Uterine smooth muscle cell (primary cell): ENCODE results near the gene COQ3. TPM values are rescaled to one million over a fixed set of nuclear protein-coding genes. Genes with fewer than 3 reads are reported as not detected.

Source experiments
- total RNA-seq: library from RNA; depleted of rRNA; stranded (reverse); fragments of >200 nt; gene quantifications from 2 replicates; pipeline ENCODE4 v1.2.3, GENCODE V29; 2014

The COQ3 gene
- 3.7 and 13.1 TPM in 2 replicates for total RNA-seq

GRCh38 chr6:99393698-99394531, at the start of gene COQ3:
COQ3 (minus strand) TSS chr6:99394195; CDS start chr6:99394179, 16 bp downstream.

GRCh38 chr6:99424761-99425646, 31.0 kb upstream of the COQ3 start, which contains the start of gene PNISR:
PNISR (minus strand) TSS chr6:99425308; CDS start chr6:99414659, 10,649 bp downstream.

DNA sequence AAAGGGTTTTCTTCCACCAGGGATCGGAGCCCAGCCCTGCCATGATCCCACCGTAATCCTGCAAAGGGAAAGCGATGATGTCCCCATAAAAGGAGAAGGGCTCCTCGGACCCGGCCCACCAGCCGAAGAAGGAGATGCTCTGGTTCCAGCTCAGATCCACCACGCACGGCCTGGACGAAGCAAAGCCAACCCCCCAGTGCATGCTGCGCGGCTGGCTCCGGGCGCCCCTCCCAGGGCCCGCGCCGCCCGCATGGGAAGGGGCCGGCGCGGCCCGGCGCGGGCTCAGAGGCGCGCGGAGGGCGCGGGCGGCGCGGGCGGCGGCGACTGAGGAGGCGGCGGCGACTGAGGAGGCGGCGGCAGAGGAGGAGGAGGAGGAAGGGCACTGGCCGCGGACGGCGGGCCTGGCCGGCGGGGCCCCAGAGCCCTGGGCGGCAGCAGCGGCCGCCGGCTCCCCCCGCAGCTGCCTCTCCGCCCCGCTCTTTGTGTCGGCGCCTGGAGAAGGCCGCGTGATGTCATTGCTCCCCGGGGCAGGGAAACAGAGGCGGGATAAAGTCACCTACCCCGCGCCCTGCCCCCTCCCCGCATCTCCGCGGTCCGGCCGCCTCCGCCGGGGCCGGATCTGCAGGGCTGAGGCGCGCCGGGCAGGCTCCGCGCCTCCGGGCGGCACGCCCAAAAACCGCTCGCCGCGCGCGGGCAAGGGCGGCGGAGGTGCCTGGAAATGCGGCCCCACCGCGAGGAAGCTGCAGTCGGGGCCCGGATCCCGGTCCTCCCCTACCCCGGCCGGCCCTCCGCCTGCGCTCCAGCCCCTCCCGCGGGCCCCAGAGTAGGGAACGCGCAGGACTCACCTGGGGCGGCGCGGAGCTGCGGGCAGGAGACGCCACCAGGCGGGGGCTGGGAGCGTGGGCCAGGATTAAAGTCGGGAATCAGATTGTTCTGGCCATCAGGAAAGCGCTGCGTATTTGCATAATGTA, 44.5 kb downstream of the COQ3 start, which contains the start of gene FAXC:
Gene FAXC, minus strand, starts transcription at position 504 of the 971 bp plus-strand sequence. Its CDS starts 302 bp downstream, at position 202.

Other genes with a start within 250 kb of the COQ3 start
- 1.2 TPM in 2 replicates for gene FAXC, start 44.5 kb downstream of the COQ3 start, total RNA-seq
- 90.1 and 90.5 TPM in 2 replicates for gene PNISR, start 31.1 kb upstream of the COQ3 start, total RNA-seq
- gene USP45, start 121.2 kb upstream of the COQ3 start, total RNA-seq = 18.3 and 45.5 TPM in 2 replicates
- 64.2 and 102 TPM in 2 replicates for gene CCNC, start 174.5 kb upstream of the COQ3 start, total RNA-seq
- gene PRDM13, start 212.6 kb upstream of the COQ3 start, total RNA-seq = under 0.01 TPM in 1 of 2 replicates, not detected in the other